Measurements from ENCODE around the gene SMC5. TPM values are rescaled to one million over a fixed set of nuclear protein-coding genes. Genes with fewer than 3 reads are reported as not detected.

The SMC5 gene
- total and polyA plus RNA-seq, 7 donors = 11.4 to 31.6 (median 20.1) TPM

DNA sequence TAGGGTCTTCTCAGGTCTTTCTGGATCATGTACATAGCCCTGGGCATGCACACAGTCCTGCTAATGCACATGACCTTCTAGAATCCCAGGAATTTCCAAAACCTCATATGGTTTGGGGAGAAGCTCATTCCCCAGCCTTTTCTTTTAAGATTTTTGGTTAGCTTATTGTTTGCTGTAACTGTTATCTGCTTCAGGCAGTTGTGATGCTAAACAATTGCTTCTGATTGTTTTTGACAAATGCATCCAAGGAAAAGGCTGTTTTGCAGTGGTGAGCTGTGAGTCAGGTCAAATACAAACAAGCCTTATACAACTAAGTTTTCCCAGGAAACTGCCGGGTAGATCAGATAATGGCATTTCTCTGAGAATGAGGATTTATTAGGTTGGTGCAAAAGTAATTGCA is 32.7 kb downstream of the SMC5 start:
- Histone ChIP-seq H3K9me3 (no peaks in the 10 kb centered on the region), H3K27me3 (no peaks in the 10 kb centered on the region), H3K4me3 (no peak overlapping the region), H3K4me1 (peaks cover 0 to 3% (median 0%) of the 10 kb centered on the region in 4 donors), H3K27ac (no peak overlapping the region), H3K36me3 (peaks cover 0 to 19% (median 5%) of the 10 kb centered on the region in 4 donors)
- no peak for DNase-seq
- WGBS, 2 donors = 91 to 92% methylated on average over 1 of the region's 1 CpG
- intact Hi-C loops (cut with DNase I) = no loop called here
- TF ChIP-seq, protein P1, sequence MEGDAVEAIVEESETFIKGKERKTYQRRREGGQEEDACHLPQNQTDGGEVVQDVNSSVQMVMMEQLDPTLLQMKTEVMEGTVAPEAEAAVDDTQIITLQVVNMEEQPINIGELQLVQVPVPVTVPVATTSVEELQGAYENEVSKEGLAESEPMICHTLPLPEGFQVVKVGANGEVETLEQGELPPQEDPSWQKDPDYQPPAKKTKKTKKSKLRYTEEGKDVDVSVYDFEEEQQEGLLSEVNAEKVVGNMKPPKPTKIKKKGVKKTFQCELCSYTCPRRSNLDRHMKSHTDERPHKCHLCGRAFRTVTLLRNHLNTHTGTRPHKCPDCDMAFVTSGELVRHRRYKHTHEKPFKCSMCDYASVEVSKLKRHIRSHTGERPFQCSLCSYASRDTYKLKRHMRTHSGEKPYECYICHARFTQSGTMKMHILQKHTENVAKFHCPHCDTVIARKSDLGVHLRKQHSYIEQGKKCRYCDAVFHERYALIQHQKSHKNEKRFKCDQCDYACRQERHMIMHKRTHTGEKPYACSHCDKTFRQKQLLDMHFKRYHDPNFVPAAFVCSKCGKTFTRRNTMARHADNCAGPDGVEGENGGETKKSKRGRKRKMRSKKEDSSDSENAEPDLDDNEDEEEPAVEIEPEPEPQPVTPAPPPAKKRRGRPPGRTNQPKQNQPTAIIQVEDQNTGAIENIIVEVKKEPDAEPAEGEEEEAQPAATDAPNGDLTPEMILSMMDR (IDR thresholded peaks at IDR 0.05) = no peak
- TF ChIP-seq POLR2AphosphoS5 (IDR thresholded peaks at IDR 0.05) = no peak
- no peak for TF ChIP-seq POLR2A (IDR thresholded peaks at IDR 0.05)
- TF ChIP-seq EP300 (IDR thresholded peaks at IDR 0.05) = no peak

DNA sequence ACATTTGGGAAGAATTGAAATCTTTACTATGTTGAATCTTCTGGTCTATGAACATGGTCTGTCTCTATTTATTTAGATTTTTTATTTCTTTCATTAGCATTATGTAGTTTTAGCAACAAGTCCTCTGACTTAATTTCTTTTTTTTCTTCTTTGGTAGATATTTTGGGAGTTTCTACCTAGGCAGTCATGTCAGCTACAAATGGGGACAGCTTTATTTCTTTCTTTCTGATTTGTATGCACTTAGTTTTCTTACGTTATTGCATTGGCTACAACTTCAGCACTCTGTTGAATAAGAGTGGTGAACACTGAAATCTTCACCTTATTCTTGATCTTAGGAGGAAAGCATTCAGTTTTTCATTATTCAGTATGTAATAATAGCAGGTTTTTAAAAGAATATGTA is 33.5 kb downstream of the SMC5 start:
- H3K36me3 ChIP-seq = peaks cover 0 to 17% (median 5%) of the 10 kb centered on the region in 4 donors
- TF ChIP-seq, protein P1 (IDR thresholded peaks at IDR 0.05) = no peak
- TF ChIP-seq EP300 (IDR thresholded peaks at IDR 0.05) = no peak
- no peak for TF ChIP-seq POLR2AphosphoS5 (IDR thresholded peaks at IDR 0.05)
- no peak for TF ChIP-seq POLR2A (IDR thresholded peaks at IDR 0.05)
- no peaks in the 10 kb centered on the region for H3K9me3 ChIP-seq
- intact Hi-C loops (cut with DNase I) = no loop called here
- no peak overlapping the region for H3K27ac ChIP-seq
- no peaks in the 10 kb centered on the region for H3K4me1 ChIP-seq
- DNase-seq = no peak
- no peaks in the 10 kb centered on the region for H3K27me3 ChIP-seq
- H3K4me3 ChIP-seq = no peak overlapping the region
- WGBS, 2 donors = 97 to 98% methylated on average over 1 of the region's 1 CpG

DNA sequence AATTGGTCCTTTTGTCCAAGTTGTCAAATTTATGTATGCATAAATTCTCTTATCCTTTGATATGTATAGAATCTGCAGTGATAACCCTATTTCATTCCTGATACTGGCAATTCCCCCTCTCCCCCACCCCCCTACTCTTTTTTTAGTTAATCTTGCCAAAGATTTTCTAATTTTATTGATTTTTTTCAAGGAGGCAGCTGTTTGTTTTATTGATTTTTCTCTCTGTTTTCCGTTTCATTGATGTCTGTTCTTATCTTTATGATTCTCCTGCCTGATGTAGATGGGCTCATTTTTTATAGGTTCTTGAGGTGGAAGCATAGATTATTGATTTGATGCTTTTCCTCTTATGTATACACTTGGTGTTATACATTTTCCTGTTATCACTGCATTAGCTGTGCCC is 34.4 kb downstream of the SMC5 start:
- Histone ChIP-seq H3K27me3 (no peaks in the 10 kb centered on the region), H3K4me3 (no peak overlapping the region), H3K36me3 (peaks cover 0 to 18% (median 7%) of the 10 kb centered on the region in 4 donors), H3K27ac (no peak overlapping the region), H3K9me3 (no peaks in the 10 kb centered on the region), H3K4me1 (no peaks in the 10 kb centered on the region)
- TF ChIP-seq POLR2A (IDR thresholded peaks at IDR 0.05) (no peak), EP300 (IDR thresholded peaks at IDR 0.05) (no peak), POLR2AphosphoS5 (IDR thresholded peaks at IDR 0.05) (no peak)
- TF ChIP-seq, protein P1 (IDR thresholded peaks at IDR 0.05) = no peak
- intact Hi-C loops (cut with DNase I) = no loop called here
- 58 to 86% methylated on average over 1 of the region's 1 CpG for WGBS, 2 donors
- DNase-seq = no peak

DNA sequence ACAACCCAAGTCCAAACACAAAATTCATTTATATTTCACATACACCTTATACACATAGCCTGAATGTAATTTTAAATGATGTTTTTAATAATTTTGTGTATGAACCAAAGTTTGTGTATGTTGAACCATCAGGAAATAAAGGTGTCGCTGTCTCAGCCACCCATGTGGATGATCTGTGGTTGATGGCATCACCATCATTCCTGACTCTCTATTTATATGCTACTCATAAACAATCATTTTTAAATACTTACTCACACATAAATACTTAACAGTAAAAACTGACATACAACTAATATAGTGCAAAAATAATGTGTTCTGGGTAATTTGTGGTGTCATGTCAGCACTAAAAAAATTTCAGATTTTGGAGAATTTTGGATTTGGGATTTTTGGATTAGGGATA is 38.4 kb downstream of the SMC5 start:
- H3K36me3 ChIP-seq = peaks cover 0 to 45% (median 11%) of the 10 kb centered on the region in 4 donors
- DNase-seq = no peak
- no peak overlapping the region for H3K4me3 ChIP-seq
- no peaks in the 10 kb centered on the region for H3K4me1 ChIP-seq
- intact Hi-C loops (cut with DNase I) = no loop called here
- WGBS, 2 donors = 90 to 92% methylated on average over 1 of the region's 1 CpG
- no peaks in the 10 kb centered on the region for H3K27me3 ChIP-seq
- no peak overlapping the region for H3K27ac ChIP-seq
- TF ChIP-seq POLR2A (IDR thresholded peaks at IDR 0.05) (no peak), POLR2AphosphoS5 (IDR thresholded peaks at IDR 0.05) (no peak), EP300 (IDR thresholded peaks at IDR 0.05) (no peak)
- TF ChIP-seq, protein P1 (IDR thresholded peaks at IDR 0.05) = no peak
- no peaks in the 10 kb centered on the region for H3K9me3 ChIP-seq

DNA sequence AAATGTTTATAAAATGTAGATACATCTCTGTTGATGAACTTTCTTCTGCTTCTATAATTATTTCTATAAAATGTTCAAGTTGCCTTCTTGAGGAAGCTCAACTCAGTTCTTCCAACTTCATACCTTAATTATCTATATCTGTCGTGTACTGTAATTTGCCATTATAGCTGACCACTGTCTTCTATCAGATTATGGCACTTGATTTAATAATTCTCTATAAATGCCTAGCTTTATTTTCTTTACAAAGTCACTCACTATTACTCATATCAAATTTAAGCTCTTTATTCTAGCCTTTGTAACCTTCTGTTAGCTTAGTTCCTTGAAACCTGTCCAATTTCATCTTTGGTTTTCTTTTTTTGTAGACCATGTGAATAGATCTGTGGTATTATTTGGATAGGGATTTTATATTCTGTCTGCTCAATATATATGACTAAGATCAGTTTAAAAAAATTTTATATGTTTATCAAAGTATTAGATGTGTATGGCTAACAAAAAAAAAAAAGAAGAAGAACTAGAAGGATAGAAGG is 39.5 kb downstream of the SMC5 start:
- Histone ChIP-seq H3K36me3 (peaks cover 0 to 49% (median 12%) of the 10 kb centered on the region in 4 donors), H3K9me3 (no peaks in the 10 kb centered on the region), H3K27ac (no peak overlapping the region), H3K4me3 (no peak overlapping the region), H3K4me1 (no peaks in the 10 kb centered on the region), H3K27me3 (no peaks in the 10 kb centered on the region)
- TF ChIP-seq, protein P1 (IDR thresholded peaks at IDR 0.05) = no peak
- TF ChIP-seq POLR2AphosphoS5 (IDR thresholded peaks at IDR 0.05) = no peak
- no peak for TF ChIP-seq EP300 (IDR thresholded peaks at IDR 0.05)
- no peak for TF ChIP-seq POLR2A (IDR thresholded peaks at IDR 0.05)
- DNase-seq = no peak
- 97 to 98% methylated on average over 1 of the region's 1 CpG for WGBS, 2 donors
- intact Hi-C loops (cut with DNase I) = no loop called here

All from sigmoid colon (tissue), 7 donors.